A673 (cell line): ENCODE data around the gene CIBAR2. TPM values are rescaled to one million over a fixed set of nuclear protein-coding genes. Genes with fewer than 3 reads are reported as not detected.

Source experiments
- BruUV-seq: library from RNA; stranded (reverse); fragments of 400-500 nt; replicated peaks from 2 replicates; lab custom pipeline; 2021; lab: Mats Ljungman, UMichigan
- CTCF ChIA-PET: fragments of 300-600 bp; sonication (Branson Sonifier 250); formaldehyde crosslinking; loops from one replicate; lab custom pipeline; 2022; ENCODE audit warnings: antibody characterized with exemption; lab: Charles Lee
- POLR2A ChIA-PET: fragments of 300-600 bp; sonication (Branson Sonifier 250); formaldehyde crosslinking; loops from one replicate; lab custom pipeline; 2022; ENCODE audit warnings: antibody characterized with exemption; ENCODE audit not compliant: low non-redundant PET; lab: Charles Lee
- DNase-seq: peaks from one replicate; pipeline ENCODE4 v3.0.0-alpha.2; 2015; ENCODE audit warnings: low spot score
- H3K27ac ChIP-seq: fragments of 200-600 bp; sonication (generic); 2 replicates; pipeline ENCODE4 v1.5.1; 2016; ENCODE audit warnings: mixed run types, low read depth, mild to moderate bottlenecking, mixed read lengths, antibody characterized with exemption, low read length; ENCODE audit not compliant: poor library complexity, severe bottlenecking
- H3K27me3 ChIP-seq: fragments of 200-600 bp; sonication (generic); replicated peaks from 2 replicates; pipeline ENCODE4 v1.6.1; 2017; ENCODE audit warnings: mixed run types, low read depth, mild to moderate bottlenecking, mixed read lengths, antibody characterized with exemption, low read length; ENCODE audit not compliant: insufficient read depth, poor library complexity
- H3K36me3 ChIP-seq: fragments of 200-600 bp; sonication (generic); 2 replicates; pipeline ENCODE4 v1.6.1; 2016; ENCODE audit warnings: mixed run types, mild to moderate bottlenecking, mixed read lengths, antibody characterized with exemption, low read length; ENCODE audit not compliant: insufficient read depth, poor library complexity, severe bottlenecking
- H3K4me1 ChIP-seq: fragments of 200-600 bp; sonication (generic); 2 replicates; pipeline ENCODE4 v1.6.1; 2017; ENCODE audit warnings: mixed run types, mild to moderate bottlenecking, mixed read lengths, antibody characterized with exemption, low read length; ENCODE audit not compliant: insufficient read depth, poor library complexity, severe bottlenecking
- H3K4me3 ChIP-seq: fragments of 200-600 bp; sonication (generic); 2 replicates; pipeline ENCODE4 v1.5.1; 2016; ENCODE audit warnings: low read depth, mixed run types, mild to moderate bottlenecking, mixed read lengths, low read length; ENCODE audit not compliant: poor library complexity, severe bottlenecking
- H3K9me3 ChIP-seq: fragments of 200-600 bp; sonication (generic); 2 replicates; pipeline ENCODE4 v1.6.1; 2016; ENCODE audit warnings: mixed run types, low read depth, mild to moderate bottlenecking, mixed read lengths, antibody characterized with exemption, low read length; ENCODE audit not compliant: poor library complexity, severe bottlenecking
- CTCF ChIP-seq: fragments of 300-800, 200-600 bp; sonication (generic); conservative IDR thresholded peaks from 2 replicates; pipeline ENCODE4 v1.5.1; 2017; ENCODE audit warnings: low read depth, mild to moderate bottlenecking, antibody characterized with exemption, low read length, moderate library complexity, mixed read lengths
- EZH2 ChIP-seq: fragments of 200-600 bp; sonication (generic); IDR thresholded peaks from 2 replicates; pipeline ENCODE4 v1.6.1; 2017; ENCODE audit warnings: borderline replicate concordance, low read depth, mild to moderate bottlenecking, mixed read lengths, antibody characterized with exemption, low read length; ENCODE audit not compliant: poor library complexity, severe bottlenecking
- intact Hi-C: fragments of 100-400 bp; cut with micrococcal nuclease; formaldehyde crosslinking; loops from one replicate; pipeline ENCODE4 v1.10.0; 2022; ENCODE audit not compliant: unreplicated experiment
- total RNA-seq: library from RNA; stranded (reverse); gene quantifications from 2 replicates; pipeline ENCODE4 v1.2.3, GENCODE V29; 2021

Gene CIBAR2
- total RNA-seq, 1 experiment from 2014 or later = not detected

GRCh38 chr16:85084841-85085510 lies 27.3 kb downstream of the CIBAR2 start:
- ChIA-PET POLR2A (no interaction called here), CTCF (no interaction called here)
- intact Hi-C loops = no loop called here
- Histone ChIP-seq H3K9me3 (no peaks in the 10 kb centered on the region), H3K27ac (no peak overlapping the region), H3K4me3 (no peak overlapping the region), H3K27me3 (no peaks in the 10 kb centered on the region), H3K4me1 (no peaks in the 10 kb centered on the region), H3K36me3 (no peaks in the 10 kb centered on the region)
- no peak for DNase-seq
- no TSS peak for BruUV-seq
- TF ChIP-seq CTCF = no peak
- TF ChIP-seq EZH2 = no peak

- Histone ChIP-seq H3K4me1 (no peaks in the 10 kb centered on the region), H3K27me3 (no peaks in the 10 kb centered on the region), H3K27ac (no peak overlapping the region), H3K36me3 (no peaks in the 10 kb centered on the region), H3K9me3 (no peaks in the 10 kb centered on the region), H3K4me3 (no peak overlapping the region)
- POLR2A ChIA-PET = interaction anchor here (0.6 kb wide), 1 partner anchor 509 kb away, joined by 4 read pairs; no protein-coding TSS in a partner anchor
- CTCF ChIA-PET = no interaction called here
- no TSS peak for BruUV-seq
- intact Hi-C loops = no loop called here
- TF ChIP-seq EZH2 (no peak), CTCF (no peak)
- DNase-seq = no peak
Observed at GRCh38 chr16:85083051-85083639, 29.1 kb downstream of the CIBAR2 start.

DNA sequence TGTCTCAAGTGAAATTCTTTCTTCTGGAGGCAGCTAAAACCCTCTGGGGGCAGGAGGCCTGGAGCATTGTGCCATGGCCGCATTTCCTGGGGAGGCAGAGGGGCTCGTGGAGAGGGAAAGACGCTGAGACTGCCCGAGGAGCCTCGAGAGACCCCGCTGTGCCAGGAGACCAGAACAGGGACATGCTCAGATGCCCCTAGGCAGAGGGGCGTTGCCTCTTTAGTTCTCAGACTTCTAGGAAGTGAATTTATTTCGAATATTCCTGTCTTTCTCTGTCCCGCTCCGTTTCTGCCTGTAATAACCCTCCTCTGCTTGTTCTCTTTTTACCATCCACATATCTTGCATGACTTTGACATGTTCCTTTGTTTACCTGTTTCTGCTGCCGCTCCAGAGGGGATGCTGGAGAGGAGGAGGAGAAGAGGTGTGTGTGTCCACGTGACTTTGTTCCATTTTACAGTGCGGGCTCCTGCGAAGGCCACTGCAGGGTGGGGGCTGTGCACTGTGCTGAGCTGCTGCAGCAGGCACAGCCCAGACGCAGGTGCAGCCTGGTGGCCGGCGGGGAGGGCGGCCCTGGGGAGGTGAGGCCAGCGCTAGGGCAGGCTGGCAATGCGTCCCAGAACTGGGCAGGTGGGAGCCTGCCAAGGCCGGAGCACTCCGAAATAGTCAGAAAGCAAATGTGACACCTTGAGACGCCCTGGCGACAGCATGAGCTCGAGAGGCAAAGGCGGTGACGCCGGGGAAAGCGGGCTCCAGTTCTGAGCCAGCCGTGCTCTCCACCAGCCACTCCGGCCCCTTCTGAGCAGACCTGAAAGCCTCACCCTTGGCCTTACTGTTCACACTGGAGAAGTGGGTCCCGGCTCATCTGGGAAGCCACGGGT lies 29.9 kb downstream of the CIBAR2 start:
- intact Hi-C loops = no loop called here
- DNase-seq = no peak
- Histone ChIP-seq H3K9me3 (no peaks in the 10 kb centered on the region), H3K4me3 (no peak overlapping the region), H3K27ac (no peak overlapping the region), H3K36me3 (no peaks in the 10 kb centered on the region), H3K27me3 (no peaks in the 10 kb centered on the region), H3K4me1 (no peaks in the 10 kb centered on the region)
- ChIA-PET CTCF (no interaction called here), POLR2A (no interaction called here)
- BruUV-seq = no TSS peak
- no peak for TF ChIP-seq EZH2
- no peak for TF ChIP-seq CTCF
